ENCODE results near the gene PIAS1.

Gene PIAS1

GRCh38 chr15:68188647-68189046, 134.5 kb downstream of the PIAS1 start:
- no peak for TF ChIP-seq CTCF (IDR thresholded peaks at IDR 0.05; ENCODE audit: control extremely low read depth, extremely low read depth, low read depth, missing control alignments)
- ChIA-PET POLR2A (interaction anchor here (0.5 kb wide), 1 partner anchor 119 kb away, joined by 3 read pairs; no protein-coding TSS in a partner anchor), CTCF (no interaction called here)
- no peak for DNase-seq (ENCODE audit: extremely low spot score)

- CTCF ChIA-PET, result no interaction called here
- POLR2A ChIA-PET, result no interaction called here
- no peak for TF ChIP-seq CTCF (IDR thresholded peaks at IDR 0.05; ENCODE audit: control extremely low read depth, extremely low read depth, low read depth, missing control alignments)
- DNase-seq (ENCODE audit: extremely low spot score), result no peak
Measured at GRCh38 chr15:68190048-68190447, 135.9 kb downstream of the PIAS1 start.

DNA sequence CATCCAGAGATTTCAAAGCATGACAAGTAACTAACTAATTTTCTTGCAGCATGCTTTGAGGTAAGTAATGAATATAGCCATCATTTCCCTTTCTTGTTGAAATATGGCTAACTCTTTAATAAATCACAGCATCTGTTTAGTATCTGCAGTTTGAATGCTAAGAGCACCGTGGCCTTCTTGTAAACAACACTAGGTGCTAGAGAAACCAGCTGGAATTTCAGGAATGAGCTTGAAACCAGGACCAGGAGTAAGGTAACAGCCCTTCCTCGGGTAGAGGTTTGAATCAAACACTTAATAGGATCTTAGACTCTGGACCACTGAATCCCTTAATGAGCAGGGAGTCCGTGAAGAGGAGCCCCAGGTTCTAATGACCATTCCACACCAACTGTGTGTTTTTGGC, 137.4 kb downstream of the PIAS1 start:
- CTCF ChIA-PET, result interaction anchor here (1.0 to 1.5 kb wide), 6 partner anchors 8 to 328 kb away, joined by 3 to 5 read pairs (median 4); no protein-coding TSS in a partner anchor
- POLR2A ChIA-PET, result no interaction called here

DNA sequence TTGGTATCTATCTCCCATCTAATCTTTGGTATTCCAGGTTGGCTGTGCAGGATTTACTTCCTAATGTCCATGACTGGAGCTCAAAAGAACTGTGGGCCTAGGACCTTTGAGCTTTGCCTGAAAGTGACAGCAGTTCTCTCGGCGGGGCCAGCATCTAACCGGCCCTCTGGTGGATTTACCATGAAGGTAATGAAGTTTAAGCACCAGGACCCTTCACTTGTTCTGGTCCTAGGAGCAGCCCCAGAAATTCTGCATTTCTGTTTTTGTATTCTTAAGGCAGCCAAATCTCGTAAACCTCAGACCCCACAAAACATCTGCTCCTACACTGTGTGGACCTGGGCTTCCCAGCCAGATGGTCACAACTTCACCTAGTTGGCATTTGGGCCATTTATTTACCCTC, 138.0 kb downstream of the PIAS1 start:
- no peak for DNase-seq (ENCODE audit: extremely low spot score)
- POLR2A ChIA-PET, result no interaction called here
- TF ChIP-seq CTCF (IDR thresholded peaks at IDR 0.05; ENCODE audit: control extremely low read depth, extremely low read depth, low read depth, missing control alignments), result no peak
- CTCF ChIA-PET, result interaction anchor here (1.0 to 1.5 kb wide), 5 partner anchors 9 to 324 kb away, joined by 3 to 5 read pairs (median 5); no protein-coding TSS in a partner anchor

More for the DNA sequence above, 137.4 kb downstream of the PIAS1 start:
- DNase-seq (ENCODE audit: extremely low spot score), result no peak
- TF ChIP-seq CTCF (IDR thresholded peaks at IDR 0.05; ENCODE audit: control extremely low read depth, extremely low read depth, low read depth, missing control alignments), result no peak

DNA sequence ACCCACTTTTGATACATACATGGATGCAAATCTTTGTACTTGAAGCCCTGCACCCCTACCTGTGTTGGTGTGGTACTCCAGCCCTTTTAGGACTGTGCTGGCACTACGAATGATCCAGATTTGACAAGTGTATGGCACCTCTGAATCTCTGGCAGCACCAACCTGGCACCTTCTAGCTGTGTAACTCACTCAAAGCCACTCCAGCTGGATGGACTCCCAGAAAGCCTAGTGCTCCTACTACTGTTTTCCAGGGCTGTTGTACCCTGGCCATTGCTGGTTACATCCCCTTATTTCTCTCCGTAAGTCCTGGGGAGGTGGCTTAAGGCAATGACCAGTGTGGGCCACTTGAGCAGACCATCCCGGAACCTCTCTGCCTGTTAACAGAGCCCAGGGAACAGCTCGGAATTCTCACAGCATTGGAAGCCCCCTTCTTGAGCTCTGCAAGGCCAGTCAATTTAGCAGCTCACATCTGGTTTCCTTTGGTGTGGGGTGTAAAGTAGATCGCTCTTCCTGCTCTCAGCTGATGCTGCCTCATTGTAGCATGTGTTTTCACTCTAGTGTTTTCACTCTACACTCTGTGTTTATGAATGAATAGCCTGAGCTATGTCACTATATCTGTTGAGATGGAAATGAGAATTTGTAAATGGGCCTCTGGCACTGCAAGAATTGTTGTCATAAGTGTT, 138.8 kb downstream of the PIAS1 start:
- TF ChIP-seq CTCF (IDR thresholded peaks at IDR 0.05; ENCODE audit: control extremely low read depth, extremely low read depth, low read depth, missing control alignments), result no peak
- ChIA-PET POLR2A (no interaction called here), CTCF (interaction anchor here (1.2 to 2.1 kb wide), 2 partner anchors 18 to 38 kb away, joined by 3 to 8 read pairs; no protein-coding TSS in a partner anchor)
- no peak for DNase-seq (ENCODE audit: extremely low spot score)

- POLR2A ChIA-PET, result interaction anchor here (0.7 kb wide), 1 partner anchor 34 kb away, joined by 3 read pairs; no protein-coding TSS in a partner anchor
- DNase-seq (ENCODE audit: extremely low spot score), result no peak
- CTCF ChIA-PET, result interaction anchor here (0.9 to 2.7 kb wide), 8 partner anchors 10 to 332 kb away, joined by 3 to 10 read pairs (median 4); partner anchors contain the start of gene CALML4
- no peak for TF ChIP-seq CTCF (IDR thresholded peaks at IDR 0.05; ENCODE audit: control extremely low read depth, extremely low read depth, low read depth, missing control alignments)
Measured at GRCh38 chr15:68195336-68196112, 141.4 kb downstream of the PIAS1 start.

All from GM10248 (cell line).